ENCODE results near the gene MED27.

MED27 gene

DNA sequence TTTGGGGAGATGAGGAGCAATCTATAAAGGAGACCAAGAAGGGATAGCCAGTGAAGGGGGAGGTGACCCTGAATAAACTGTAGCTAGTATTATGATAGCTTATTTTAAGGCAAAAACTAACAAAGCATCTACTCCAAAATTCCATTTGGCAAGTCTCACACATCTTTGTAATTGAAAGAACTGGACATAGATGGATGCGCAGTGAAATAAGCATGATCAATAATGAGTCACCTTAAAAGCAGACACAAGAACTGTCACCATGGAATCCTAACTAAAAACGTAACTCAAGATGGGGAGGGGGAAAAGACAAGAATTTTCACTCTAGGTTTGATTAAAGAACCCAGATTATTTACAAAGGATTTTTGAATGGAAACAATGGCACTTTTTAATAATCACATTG lies 164.5 kb downstream of the MED27 start:
- DNase-seq = no peak

DNA sequence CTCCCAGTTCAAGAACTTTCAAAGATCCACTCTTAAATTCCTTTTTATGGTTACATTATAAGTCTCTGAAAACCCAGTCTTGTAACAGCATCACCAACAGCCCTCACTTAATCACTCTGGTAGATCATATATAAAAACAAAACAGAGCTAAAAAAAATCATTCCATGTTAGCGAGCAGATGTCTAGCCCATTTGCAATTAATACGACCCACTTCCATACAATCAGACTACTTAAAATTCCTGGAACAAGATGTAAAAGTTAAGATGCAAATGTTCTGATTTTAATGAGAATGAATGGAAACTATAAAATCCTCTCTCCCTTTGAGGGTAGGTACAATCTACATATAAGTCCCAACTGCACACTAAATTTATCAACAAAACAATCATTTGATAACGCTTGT lies 167.0 kb downstream of the MED27 start:
- no peak for DNase-seq

DNA sequence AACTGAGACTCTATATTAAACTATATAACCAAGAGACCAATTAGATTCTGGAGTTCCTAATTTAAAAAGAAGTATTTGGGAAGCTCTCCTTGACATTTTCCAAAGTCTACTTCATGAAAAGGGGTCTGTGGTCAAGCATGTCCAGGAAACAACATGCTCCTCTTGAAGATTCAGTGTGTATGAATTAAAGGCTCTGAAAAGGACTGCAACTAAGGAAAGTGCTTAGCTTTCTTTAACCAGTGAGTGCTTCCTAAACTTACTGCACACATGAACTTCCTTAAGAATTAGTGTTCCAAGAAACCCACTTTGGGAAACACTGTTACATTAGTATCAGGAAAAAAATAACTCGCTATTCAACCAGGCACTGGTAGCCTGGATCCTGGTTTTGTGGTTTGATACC lies 167.6 kb downstream of the MED27 start:
- DNase-seq = no peak

DNA sequence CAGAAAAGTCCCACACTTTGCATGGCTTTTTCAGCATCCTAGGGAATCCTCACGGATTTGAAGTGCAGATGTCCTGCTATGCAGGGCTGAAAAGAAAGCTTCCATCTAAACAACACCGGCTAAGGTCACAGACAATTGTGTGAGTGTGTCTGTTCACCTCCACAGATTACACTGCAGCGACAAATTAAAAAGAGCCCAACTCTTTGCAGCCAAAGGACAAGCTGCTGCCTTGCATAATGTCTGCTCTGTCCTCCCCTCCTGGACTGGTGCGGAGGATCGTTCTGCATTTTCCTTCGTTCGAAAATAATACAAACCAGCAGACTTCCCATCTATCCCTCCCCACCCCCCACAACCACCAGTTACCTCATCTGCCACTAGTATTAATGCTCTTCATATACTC lies 169.1 kb downstream of the MED27 start:
- DNase-seq = no peak

DNA sequence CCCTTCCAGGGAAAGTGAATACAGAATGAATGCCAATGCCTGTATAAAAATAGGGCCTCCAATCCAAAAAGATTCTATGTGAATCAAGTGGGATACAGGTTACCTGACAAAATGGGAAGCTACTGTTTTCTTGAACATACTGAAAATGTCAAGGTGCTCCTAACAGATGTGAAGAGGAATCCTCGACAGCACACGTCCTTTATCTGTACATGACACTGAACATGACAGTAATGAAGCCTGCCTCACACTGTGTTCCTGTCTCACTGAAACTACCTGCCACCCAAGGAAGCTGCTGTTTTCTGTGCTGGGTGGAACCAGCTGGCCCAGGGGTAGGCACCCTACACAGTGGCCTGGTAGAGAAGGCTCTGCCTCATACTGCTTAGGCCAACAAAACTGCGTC lies 174.5 kb downstream of the MED27 start:
- no peak for DNase-seq

DNA sequence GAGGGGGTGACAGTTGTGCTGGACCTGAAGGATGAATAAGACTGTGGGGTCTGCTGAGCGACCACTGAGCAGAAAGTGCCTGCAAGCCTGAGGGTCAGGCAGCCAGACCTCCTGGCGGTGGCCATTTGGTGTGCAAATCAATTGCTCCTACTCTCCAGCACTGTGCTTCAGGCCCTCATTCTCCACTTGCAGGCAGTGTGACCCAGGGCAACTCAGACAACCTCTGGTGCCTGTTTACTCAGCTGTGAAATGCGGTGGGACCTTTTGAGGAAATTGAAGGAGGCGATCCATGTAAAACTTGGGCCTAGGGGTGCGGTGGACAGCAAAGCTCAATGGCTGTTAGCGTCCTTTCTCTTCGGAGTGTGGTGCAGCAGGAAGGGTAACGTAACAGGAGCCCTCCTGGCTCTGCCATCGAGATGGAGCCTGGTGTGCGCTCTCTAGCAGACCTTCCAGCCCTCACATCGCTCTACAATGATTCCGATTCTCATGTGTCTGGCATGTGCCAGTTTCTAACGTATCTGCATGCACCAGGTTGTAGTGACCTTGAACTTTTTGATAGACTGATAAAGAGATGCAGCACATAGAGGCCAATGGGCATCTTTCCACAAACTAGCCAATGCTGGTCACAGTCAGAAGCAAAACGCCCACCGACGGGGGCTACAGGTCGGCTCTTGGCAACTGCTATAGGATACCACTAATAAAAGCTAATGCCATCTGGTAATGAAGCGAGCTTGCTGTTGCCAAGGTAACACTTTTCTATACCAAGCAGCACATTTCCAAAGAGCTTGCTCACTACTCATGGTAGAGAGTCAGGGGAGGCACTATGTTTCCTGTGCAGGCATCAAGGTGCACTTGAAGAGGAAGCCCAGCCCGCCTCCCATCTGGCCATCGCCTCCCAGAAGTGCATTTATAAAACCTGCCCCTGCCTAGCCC lies 180.1 kb downstream of the MED27 start:
- DNase-seq = peak; percentile 61

DNA sequence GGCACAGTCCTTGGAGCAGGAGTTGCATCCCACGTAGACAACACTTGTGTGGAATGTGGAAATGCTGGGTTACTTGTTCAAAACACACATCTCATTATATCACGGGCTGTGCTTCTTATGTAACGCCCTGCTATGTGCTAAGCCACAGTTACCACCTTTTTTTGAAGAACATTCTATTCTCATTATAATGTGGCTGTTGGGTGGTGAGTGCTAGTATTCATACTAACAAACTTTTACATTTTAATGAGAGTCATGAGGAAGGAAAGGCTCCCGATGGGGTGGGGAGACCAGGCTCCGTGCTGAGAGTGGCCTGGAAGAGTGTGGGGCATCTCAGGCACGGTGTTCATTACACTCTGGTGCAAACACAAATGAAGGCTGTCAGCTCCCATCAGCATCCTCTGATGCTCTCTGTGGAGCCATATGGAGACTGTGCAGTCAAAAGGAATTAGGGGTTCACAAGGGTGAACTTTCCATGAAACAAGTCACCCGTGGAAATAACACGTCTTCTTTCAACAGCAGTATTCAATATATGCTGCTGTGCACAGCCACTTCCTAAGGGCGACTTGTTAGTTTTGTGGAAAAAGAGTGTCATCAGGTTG lies 186.7 kb downstream of the MED27 start:
- DNase-seq = no peak

DNA sequence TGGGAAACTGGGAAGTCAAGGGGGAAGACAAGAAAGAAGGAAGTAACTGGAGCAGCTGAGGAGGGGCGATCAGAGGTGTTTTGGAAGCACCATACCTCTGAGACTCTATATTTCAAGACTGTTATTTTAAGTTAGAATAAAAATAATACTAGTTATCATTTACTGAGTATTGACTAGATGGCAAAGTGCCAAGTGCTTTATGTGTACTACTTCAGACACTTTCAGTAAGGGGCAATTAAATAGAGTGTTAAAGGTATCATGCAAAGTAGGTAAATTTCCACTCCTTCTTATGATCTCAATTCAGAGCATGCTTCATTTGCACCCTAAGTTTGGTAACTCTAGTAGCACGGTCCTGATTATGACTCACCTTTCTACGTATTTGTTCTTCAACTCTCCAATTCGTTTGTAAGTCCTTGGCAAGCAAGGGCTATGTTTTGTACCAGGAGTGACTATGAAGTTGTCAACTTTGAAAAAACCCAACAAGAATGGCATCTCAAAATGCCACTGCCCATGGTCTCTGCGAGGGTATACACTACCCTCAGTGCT lies 187.4 kb downstream of the MED27 start:
- no peak for DNase-seq

DNA sequence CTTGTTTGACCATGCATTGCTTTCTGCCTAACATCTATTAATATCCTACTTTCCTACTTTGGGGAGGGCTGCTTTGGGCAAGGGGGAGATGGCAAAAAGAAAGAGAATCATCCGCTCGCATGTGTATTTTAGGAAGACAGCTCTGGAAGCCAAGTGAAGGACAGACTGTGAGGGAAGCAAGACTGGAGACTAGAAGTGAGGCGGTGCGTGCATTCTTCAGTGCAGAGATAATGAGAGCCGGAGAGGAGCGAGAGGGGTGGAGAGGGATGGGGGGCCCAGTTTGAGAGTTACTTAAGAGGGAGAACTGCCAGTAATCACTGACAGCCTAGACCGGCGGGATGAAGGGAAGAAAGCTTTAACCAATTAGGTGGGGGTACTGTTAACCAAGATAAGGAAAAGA lies 188.1 kb downstream of the MED27 start:
- no peak for DNase-seq

DNA sequence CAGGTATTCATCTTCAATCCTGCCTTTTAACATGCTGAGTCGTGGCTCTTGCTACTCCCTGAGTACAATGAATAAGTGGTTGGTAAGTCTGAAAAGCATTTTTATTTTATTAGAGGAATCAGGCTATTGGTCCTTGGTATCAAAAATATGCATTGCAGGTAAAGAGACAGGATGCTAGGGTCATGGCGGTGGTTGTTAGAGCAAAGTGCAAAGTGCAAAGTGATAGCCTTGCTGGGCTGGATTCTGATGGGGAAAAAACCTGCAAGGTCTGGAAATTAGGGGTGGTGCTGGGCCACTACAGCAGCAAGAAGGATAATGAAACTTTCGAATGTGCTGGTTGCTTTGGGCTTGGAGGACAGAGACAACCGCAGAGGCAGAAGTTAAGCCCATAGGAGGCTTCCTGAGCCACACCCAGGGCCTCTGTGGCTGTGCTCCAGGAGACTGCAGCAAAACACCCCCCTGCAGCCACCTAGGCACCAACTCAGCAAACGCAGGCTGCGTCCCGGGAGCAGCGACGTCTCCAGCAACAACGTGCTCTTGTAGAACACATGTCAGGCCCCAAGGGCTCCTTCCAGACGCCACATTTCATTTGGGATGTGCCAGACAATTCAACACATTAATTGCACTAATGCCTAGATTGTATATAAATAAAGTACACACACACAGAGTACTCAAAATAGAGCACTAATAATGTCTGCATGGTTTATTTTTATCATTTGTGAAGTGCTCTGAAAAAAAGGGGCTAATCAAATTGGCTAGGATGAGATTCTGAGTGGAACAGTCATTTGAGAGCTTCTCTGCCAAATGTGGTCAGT lies 190.0 kb downstream of the MED27 start:
- DNase-seq = no peak

DNA sequence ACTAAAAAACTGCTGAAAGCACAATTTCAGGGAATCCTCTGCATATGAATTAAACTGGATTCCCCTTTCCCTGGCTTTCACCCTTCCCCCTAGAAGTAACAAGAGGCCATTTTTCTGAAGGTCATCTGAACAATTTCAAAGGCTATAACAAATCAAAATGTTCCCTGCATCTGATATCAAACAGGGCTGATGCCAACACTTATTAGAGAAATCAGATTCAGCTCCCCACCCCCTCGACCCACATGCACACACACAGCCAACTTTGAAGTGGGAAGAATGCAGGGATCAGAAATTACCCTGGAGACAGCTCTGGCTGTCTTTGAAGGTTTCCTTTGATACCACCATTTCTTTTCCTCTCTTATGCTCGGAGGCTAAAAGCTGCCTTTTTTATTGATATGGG lies 190.7 kb downstream of the MED27 start:
- no peak for DNase-seq

DNA sequence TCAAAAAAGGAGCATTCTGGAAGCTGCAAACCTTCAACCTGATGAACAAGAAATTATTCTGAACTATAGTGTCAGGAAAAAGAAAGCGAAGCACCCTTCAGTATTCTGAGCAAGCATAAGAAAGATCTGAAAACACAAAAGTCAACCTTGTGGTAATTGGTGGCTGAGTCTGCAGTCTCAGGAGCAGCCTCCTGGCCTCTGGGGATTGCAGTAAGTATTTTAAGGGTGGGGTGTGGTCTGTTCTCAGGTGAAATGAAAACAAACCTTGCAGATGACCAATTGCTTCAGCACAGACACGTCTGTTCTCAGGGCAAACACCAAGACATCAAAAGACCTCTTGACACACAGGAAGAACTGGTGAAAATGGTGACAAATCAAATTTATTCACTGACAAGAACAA lies 192.0 kb downstream of the MED27 start:
- DNase-seq = no peak

DNA sequence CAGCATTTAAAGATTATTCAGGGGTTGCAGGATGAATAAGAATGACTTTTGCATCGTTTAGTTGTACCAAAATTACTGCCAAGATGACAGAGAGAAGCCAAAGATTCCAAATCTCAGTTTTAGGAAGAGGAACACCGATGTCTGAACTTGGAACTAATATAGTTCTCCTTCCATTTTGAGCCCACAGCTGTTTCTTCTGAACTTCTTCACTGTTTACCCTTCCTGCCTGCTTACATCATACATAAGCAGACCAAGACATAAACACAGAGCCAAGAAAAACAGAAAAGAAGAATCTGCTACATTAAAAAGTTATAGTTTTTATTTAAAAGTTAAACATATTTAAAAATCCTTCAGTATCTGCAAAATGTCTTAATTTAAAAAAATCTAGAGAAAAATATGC lies 192.8 kb downstream of the MED27 start:
- DNase-seq = no peak

DNA sequence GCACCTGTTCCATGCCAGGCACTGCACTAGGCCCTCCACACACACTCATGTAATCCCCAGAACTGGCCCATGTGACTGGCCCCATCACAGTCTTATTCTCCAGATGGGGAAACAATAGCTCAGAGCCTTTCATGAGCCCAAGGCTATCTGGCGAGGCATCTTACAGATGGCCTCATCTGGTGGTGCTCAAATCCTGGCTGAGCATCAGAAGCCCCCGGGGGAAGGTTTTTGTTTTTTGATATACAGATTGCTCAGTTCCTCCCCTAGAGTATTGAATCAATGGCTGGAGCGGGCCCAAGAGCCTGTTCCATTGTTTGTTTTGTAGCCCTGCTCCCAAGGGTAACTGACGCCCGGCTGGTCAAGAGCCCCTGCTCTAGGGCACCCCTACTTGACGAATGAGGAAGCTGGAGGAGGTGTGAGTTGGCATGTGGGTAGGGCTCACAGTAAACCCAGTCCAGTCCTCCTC lies 194.5 kb downstream of the MED27 start:
- no peak for DNase-seq

DNA sequence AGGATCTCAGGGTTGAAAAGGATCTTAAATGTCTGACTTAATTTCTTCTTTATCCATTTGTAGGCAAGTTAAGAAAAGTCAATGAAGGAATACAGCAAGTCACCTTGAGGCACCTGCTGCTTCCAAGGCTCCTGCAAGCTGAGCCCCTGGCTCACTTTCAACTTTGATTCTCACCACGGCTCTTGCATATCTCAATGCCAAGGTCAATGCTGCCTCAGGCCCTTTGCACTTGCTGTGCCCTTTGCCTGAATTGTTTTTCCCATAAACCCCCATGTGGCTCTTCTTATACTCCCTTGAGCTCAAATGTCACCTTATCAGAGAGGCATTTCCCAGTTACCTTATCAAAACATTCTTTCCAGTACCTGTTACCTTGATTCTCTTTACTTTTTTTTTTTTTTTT lies 195.4 kb downstream of the MED27 start:
- no peak for DNase-seq

DNA sequence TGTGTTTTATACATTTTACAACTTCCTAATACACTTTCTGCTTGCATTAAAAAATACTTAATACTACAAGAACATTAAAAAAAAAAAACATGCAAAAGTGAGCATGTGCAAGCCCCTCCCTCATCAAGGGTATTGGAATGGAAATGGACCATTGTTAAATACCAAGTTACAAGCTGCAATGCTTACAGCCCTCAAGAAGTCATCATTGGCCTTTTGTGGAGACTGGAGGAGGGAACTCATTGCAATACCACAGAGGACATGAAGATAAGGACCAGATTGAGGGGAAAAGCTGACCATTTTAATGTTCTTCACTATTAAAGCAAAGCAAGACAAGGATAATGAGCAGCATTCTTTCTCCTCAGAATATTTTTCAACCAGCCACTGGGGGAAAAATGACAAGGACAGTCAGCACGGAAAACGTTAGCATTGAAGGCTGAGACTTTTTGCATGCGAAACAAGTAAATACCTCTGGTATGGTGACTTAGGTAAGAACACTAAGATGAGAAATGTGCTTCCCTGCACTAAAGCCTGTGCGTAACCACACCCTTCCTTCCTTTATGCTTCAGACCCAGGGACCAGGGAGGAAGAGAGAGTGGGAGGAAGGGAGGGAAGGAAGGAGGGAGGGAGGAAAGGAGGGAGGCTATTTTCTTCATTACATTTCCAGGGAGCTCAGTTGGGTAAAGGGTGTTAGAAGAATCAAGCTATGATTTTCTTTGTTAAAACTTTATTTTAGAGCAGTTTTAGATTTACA lies 198.7 kb downstream of the MED27 start:
- DNase-seq = no peak

DNA sequence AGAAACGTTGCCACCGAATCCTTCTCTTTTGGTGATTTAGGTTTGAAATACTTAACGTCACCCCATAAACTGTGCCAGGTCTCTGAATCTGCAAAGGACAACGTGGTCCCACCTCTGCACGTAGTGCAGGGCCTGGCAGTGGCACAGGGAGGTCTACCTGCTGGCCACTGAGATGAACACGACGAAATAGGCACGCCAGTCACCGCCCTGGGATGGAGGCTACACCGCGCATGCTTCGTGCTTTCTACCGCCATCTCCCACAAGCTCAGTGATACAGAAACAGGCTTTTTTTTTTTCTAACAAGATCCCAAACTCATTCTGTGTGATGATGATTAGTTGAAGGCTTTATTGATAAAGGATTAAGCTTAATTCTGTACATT lies 199.8 kb downstream of the MED27 start:
- DNase-seq = no peak

DNA sequence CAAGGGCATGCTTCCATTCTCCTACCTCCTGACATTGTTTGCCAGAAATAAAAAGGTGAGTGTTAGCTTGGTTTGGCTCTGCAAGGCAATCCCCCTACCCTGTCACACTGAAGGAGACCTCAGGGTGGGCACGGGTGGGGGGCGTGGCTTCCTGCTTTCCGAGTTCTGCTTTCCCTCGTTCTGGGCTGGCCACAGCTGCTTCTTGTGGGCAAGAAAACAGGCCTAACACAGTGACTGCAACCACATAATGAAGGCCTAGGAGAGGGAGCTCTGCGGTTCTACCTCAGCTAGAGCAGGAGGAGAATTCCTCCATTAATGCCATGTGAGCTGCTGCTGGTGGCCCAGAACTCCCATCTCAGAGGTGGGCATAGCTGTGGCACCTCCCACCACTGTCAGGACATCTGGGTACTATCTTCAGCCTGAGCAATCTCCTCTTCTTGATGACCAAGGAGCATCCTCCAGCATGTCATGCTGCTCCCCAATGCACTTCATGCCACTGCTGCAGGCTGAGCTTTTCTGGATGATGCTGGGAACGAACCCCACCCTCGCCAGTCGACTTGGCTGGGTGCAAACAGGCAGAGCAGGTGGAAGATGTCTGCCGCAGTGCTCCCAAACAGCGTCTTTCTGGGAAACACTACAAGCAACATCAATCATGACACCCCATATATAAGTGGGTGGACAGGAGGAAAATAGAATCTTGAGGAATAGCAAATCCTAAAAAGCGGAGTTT lies 200.3 kb downstream of the MED27 start:
- no peak for DNase-seq

DNA sequence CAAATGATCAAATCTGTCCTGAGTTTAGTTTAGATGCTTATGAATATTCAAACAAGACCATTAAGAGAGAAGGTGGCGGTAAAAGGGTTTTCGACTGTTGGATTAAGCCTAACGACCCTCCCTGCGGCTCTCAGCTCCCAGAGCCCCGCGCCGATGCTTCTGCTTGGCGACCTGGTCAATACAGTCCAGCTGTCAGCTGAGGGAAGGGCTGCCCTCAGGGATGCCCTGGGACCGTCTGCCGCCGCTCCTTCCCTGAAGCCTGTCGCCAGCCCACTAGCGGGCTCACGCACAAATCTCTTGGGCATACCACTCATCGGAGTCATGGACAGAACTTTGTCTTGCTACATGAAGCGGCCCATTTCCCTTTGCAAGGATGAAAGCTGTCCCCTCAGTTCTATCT lies 203.2 kb downstream of the MED27 start:
- DNase-seq = no peak

DNA sequence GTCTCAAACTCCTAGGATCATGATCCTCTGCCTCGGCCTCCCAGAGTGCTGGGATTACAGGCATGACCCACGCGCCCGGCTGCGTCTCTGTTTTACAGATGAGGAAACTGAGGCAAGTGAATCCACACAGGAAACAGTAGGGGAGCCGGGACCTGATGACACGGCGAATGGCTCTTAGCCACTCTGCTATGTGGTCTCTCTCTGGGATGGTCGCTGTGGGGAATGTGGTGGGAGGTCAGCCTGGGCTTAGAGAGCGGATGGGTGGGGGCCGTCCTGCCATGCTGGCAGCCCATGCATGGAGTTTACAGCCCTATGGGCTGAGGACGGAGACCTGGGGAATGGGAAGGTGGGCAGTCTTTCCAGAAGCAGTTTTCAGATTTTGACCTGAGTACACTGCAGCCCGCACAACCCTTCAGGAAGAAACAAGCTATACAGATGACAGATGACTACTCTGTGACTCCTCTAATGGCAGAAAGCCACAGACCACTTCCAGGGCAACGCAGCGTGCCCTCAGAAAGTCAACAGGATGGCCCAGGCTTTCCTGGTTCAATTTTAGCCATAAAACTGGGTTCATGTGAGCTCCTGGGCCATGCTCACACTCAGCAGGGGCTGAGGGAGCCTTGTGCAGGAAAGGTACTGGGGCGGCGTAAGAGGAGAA lies 203.7 kb downstream of the MED27 start:
- no peak for DNase-seq

DNA sequence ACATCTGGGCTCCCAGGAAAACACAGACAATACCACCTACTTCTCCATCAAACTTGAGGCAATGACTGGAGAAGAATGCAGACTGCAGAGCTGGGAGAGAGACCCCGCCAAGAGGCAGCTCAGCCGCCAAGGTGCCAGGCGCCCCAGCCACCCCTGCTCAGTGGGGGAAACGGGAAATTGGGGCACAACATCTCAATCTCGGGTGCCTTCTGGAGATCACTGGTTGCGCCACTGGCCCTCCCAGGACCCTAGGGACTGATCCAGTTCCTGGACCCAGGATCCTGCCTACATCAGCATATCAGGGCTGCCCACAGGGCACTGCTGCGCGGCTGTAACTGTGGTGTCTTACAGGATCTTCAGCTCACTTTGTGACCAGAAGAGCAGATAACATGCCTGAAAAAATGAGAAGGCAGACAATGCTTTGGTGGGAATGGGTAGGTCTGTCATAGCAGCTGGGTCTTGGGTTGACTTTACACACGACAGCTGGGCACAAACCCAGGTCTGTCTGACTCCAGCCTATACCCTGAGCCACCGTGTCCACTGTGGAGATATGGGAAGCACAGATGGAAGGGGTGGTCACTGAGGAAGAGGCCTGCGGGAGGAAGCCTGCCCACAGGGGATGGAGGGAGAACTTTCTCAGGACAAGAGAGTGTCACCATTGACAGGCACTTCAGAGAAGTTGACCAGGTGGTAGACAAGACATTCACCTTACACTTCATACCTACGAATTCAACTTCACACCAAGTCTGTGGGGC lies 204.6 kb downstream of the MED27 start:
- no peak for DNase-seq

Measured in NCI-H1694 treated with DMSO at 0.1 percent for 48 hours (cell line).